Thymus (tissue), 11 donors: ENCODE data around the gene WBP2NL. TPM values are rescaled to one million over a fixed set of nuclear protein-coding genes. Genes with fewer than 3 reads are reported as not detected.
"Not testable (repeated sequence)": the region's sequence is repeated elsewhere in the genome, so short reads cannot be mapped to it uniquely, and the experiment has no call there.

Source experiments
- DNase-seq, 9 donors: peaks; one replicate each; pipeline ENCODE4 v3.0.0-alpha.2; 2013; ENCODE audit warnings: low spot score in 9 of 9, low read depth in 6 of 9, missing footprints in 1 of 9
- H3K27ac ChIP-seq, 2 donors: one replicate each; pipeline ENCODE4 v1.5.1; 2013; ENCODE audit warnings: control low read depth in 1 of 2, low read depth in 1 of 2, low read length in 1 of 2, mild to moderate bottlenecking in 1 of 2, moderate library complexity in 1 of 2
- H3K27me3 ChIP-seq, 2 donors: one replicate each; pipeline ENCODE4 v1.5.1; 2013; ENCODE audit warnings: low read length in 1 of 2; ENCODE audit not compliant: control insufficient read depth in 2 of 2, insufficient read depth in 1 of 2
- H3K36me3 ChIP-seq, 2 donors: one replicate each; pipeline ENCODE4 v1.5.1; 2013; ENCODE audit warnings: low read length in 1 of 2, mild to moderate bottlenecking in 1 of 2, moderate library complexity in 1 of 2; ENCODE audit not compliant: control insufficient read depth in 2 of 2, insufficient read depth in 2 of 2
- H3K4me1 ChIP-seq, 2 donors: one replicate each; pipeline ENCODE4 v1.5.1; 2013; ENCODE audit warnings: low read length in 2 of 2; ENCODE audit not compliant: control insufficient read depth in 2 of 2, insufficient read depth in 2 of 2
- H3K4me3 ChIP-seq, 2 donors: one replicate each; pipeline ENCODE4 v1.5.1; 2013; ENCODE audit warnings: low read length in 2 of 2, control low read depth in 1 of 2, mild to moderate bottlenecking in 1 of 2
- H3K9me3 ChIP-seq, 2 donors: one replicate each; pipeline ENCODE4 v1.5.1; 2013; ENCODE audit warnings: low read length in 1 of 2, mild to moderate bottlenecking in 1 of 2; ENCODE audit not compliant: control insufficient read depth in 2 of 2, insufficient read depth in 1 of 2
- WGBS: extraction: QIAGEN DNeasy Blood & Tissue Kit; methylation state at CpG from one replicate; pipeline ENCODE4 v1.1.7; 2013; 5-methylcytosine and 5-hydroxymethylcytosine counted together
- polyA plus RNA-seq: library from polyadenylated mRNA; stranded (reverse); fragments of 200-250 nt; gene quantifications from one replicate; pipeline ENCODE4 v1.2.3, GENCODE V29; 2013
- total RNA-seq: library from RNA; stranded (reverse); fragments of 120-200 nt; gene quantifications from one replicate; pipeline ENCODE4 v1.2.4, GENCODE V29; 2013
- donor health status: healthy.

WBP2NL gene
- total and polyA plus RNA-seq, 2 donors = 0.66 to 2.2 TPM

DNA sequence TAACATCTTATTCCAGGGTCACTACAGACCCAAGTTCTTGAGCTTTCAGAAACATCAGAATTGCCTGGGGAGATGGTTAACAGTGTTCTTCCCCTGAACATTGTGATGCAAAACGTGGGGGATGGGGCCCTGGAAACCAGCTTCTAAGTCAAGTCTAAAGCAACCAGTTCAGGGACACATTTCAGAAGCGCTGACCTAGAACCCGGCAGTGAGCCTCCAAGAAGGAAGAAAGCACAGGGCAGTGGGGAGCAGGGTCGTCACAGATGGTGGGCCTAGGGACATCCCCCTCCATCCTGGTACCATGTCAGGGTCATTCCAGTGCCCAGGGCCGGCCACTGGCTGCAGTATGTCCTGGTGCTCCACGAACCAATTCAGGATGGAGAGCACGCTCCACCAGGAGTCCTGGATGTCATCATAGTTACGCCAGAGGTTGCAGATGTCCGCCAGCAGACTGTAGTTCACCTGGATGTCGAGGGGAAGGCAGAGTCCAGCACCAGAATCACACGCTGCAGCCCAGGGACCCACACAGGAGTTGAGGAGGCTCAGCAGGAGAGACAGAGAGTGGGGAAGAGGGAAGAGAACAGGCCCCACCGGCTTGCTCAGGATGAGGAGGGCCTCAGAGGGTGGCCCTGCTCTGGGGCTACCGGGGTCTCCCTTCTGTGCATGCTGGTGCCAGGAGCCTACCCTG lies 67.0 kb downstream of the WBP2NL start:
- H3K27ac ChIP-seq = no peak overlapping the region
- H3K27me3 ChIP-seq = no peaks in the 10 kb centered on the region
- no peaks in the 10 kb centered on the region for H3K9me3 ChIP-seq
- DNase-seq = no peak
- 95% methylated on average over 13 of the region's 13 CpGs for WGBS
- H3K4me3 ChIP-seq = no peak overlapping the region
- H3K36me3 ChIP-seq = peaks cover 16 to 37% of the 10 kb centered on the region in 2 donors
- H3K4me1 ChIP-seq = peaks cover 0 to 9% of the 10 kb centered on the region in 2 donors

DNA sequence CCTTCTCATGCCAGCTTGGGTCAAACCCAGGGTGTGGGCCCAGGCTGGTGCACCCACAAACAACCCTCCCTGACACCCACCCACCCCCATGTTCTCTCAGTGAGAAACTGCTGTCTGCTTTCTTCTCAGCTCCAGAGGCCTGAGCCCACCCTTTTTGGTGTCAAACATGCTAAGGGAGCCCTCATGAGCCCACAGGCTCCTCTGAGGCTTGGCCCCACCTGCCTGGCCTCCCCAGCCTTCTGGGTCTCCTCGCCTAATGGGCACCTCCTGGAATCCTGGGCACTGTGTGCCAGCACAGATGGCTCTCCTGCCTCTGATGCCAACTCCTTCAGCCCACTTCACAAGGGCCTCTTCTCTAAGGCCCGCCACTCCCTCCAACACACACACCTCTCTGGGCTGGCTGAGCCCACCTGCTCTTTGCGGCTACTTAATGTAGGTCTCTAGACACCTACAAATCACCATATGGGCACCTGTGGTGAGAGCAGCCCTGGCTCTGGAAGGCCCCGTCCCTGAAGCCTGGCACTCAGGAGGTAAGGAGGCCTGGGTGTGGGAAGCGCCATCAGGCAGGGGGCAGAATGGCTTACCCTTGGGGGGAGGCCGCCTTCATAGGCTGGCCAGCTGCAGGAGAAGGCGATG lies 67.7 kb downstream of the WBP2NL start:
- Histone ChIP-seq H3K36me3 (peaks cover 13 to 33% of the 10 kb centered on the region in 2 donors), H3K27me3 (no peaks in the 10 kb centered on the region), H3K27ac (no peak overlapping the region), H3K4me1 (peaks cover 3 to 13% of the 10 kb centered on the region in 2 donors), H3K4me3 (no peak overlapping the region), H3K9me3 (no peaks in the 10 kb centered on the region)
- no peak for DNase-seq
- 98% methylated on average over 7 of the region's 7 CpGs for WGBS

DNA sequence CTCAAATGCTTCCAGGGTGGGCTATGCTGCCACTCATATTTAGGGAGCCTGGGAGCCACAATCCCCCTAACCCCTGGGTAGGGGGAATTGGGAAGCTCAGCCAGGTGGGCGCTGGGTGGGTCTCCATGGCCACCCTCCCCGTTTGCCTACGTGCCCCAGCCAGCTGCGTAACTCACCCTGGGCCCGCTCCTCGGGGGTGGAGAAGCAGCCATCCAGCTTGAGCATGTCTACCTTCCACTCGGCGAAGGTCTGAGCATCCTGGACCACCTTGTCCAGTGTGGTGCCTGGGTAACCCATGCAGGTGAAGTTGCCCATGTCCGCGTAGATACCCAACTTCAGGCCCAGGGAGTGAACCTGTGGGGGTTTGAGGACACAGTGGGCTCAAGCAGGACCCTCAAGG lies 68.3 kb downstream of the WBP2NL start:
- WGBS = 97% methylated on average over 10 of the region's 10 CpGs
- no peak for DNase-seq
- no peaks in the 10 kb centered on the region for H3K27me3 ChIP-seq

DNA sequence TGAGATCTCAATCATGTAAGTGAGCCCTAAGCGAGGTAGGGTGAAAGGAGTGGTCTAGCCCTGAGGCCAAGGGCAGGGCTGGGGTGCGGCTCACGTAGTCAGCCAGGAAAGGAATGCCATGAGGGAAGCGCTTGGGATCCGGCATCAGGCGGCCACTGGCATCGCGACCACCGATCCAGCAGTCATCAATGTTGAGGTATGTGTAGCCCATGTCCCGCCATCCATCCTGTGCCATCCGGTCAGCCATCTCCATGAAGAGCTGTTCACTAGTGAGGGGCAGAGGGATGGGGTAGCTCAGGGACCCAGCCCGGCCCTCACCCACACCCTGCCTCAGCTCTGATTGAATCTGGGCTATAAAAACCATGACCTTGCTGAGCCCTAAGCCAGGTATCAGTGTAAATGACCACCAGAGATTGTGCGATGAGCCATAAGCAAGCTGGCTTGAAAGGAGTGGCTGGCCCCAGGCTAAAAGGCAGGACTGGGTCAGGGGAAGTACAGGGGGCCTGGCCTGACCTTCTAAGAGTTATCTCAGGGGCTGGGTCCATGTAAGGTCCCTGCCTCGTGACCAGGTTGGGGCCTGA lies 69.2 kb downstream of the WBP2NL start:
- peaks cover 13 to 23% of the 10 kb centered on the region in 2 donors for H3K36me3 ChIP-seq
- 98% methylated on average over 14 of the region's 14 CpGs for WGBS
- H3K4me1 ChIP-seq = peaks cover 8 to 19% of the 10 kb centered on the region in 2 donors
- no peak overlapping the region for H3K4me3 ChIP-seq
- no peak for DNase-seq
- no peaks in the 10 kb centered on the region for H3K9me3 ChIP-seq
- no peak overlapping the region for H3K27ac ChIP-seq
- no peaks in the 10 kb centered on the region for H3K27me3 ChIP-seq

More for the DNA sequence above, 68.3 kb downstream of the WBP2NL start:
- H3K27ac ChIP-seq = no peak overlapping the region
- H3K4me3 ChIP-seq = no peak overlapping the region
- no peaks in the 10 kb centered on the region for H3K9me3 ChIP-seq
- peaks cover 13 to 30% of the 10 kb centered on the region in 2 donors for H3K36me3 ChIP-seq
- H3K4me1 ChIP-seq = peaks cover 8 to 19% of the 10 kb centered on the region in 2 donors

DNA sequence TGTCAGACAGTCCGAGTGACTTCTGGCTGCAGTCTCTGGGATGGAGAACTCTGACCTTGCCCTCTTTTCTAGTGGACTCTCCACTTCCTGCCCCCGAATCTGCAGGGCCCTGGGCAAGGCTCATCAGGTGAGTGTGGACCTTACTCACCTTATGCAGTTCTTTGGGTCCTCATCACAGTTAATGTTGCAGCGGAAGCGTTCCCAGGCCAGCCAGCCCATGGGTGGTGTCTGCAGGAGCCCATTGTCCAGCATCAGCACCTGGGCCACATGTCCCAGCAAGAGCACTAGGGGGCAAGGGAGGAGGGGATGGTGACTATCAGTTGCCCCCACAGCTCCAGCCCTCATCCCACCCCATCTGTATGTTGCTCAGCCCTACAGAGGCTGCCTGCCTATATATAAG lies 69.7 kb downstream of the WBP2NL start:
- no peak for DNase-seq
- peaks cover 8 to 19% of the 10 kb centered on the region in 2 donors for H3K4me1 ChIP-seq
- H3K27me3 ChIP-seq = no peaks in the 10 kb centered on the region
- no peak overlapping the region for H3K27ac ChIP-seq
- H3K4me3 ChIP-seq = no peak overlapping the region
- no peaks in the 10 kb centered on the region for H3K9me3 ChIP-seq
- 99% methylated on average over 4 of the region's 4 CpGs for WGBS
- peaks cover 13 to 19% of the 10 kb centered on the region in 2 donors for H3K36me3 ChIP-seq

DNA sequence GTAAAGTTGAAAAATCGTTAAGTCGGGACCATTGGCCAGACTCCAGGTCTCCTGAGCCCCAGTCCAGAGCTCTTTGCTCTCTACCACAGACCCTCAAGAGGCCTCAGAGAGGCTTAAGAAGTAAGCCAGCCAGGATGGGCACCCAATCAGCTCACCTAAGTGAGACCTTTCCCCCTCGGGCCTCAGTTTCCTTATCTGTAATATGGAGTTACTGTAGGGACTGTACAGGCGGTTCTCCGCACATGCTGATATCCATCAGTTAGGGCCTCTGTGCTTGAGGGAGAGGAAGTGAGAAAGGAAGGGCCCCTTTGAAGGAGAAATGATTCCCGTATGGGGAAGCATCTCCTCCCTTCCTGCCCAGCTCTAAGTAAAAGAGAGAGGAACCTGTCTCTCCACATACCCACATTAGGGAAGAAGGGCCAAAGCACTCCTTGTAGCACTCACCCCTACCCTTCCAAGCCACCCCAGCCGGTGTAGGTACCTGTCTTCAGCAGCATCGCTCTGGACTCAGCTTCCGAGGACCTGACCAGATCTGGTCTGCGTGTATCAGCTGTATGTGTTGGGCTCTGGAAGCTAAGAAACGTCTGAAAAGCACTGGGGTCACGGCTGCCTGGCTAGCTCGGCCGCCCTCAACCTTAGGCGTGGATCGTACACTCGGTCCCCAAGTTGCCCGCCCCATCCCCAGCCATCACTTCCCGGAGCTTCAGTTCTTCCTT lies 71.4 kb downstream of the WBP2NL start:
- H3K27me3 ChIP-seq = peaks cover 0 to 8% of the 10 kb centered on the region in 2 donors
- peaks cover 13 to 16% of the 10 kb centered on the region in 2 donors for H3K36me3 ChIP-seq
- peak overlapping the region; percentile 8 to 54 for H3K27ac ChIP-seq
- H3K4me3 ChIP-seq = peak overlapping the region; percentile 56 to 70
- DNase-seq = no peak
- H3K9me3 ChIP-seq = no peaks in the 10 kb centered on the region
- H3K4me1 ChIP-seq = peaks cover 16 to 31% of the 10 kb centered on the region in 2 donors
- 23% methylated on average over 19 of the region's 19 CpGs for WGBS

DNA sequence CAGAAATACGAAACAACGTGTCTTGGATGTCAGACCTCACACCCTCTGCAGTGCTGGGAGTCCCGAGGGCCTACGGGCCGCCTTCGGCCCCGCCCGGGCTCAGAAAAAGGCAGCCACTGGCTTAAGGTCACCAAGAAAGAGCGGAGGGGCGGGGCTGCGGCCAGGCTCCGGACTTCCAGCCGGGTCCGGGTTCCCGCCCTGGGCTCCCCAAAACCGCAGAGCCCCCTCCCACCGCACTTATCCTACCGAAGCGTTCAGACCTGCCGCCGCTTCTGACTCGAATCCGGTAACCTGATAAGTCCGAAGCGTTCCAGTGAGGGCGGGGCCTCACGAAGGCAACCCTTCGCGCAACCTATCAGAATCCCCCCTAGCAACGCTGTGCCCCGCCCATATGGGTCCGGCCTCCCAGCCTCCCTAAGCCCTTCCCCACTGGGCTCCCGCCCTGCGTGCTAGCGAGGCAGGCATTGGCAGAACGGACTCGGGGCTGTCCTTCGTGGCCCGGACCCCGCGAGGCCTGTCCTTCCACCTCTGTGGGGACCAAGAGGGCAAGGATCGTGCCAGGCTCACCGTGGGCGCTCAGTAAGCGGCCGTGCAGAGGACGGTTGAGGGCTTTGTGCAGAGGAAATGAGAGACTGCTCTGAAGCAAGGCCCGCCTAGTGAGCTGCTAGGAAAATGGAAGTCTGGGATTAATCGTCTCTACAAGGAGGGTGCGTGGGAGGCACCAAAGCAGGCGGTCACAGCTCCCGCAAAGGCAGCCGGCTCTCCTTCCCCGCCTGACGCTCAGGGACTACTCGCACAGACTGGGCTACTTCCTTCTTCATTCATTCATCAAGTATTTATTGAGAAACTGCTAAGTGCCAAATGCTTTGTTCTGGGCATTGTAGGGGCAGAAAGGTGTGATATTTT lies 72.2 kb downstream of the WBP2NL start, which contains the start of gene NAGA:
Gene NAGA, minus strand, starts transcription at position 296 of the 906 bp plus-strand sequence. CDS start 515 bp downstream, outside the sequence.
- H3K4me3 ChIP-seq = peak within 1 kb of the TSS; percentile 56 to 70
- H3K27me3 ChIP-seq = peaks cover 0 to 8% of the 10 kb centered on the region in 2 donors
- H3K4me1 ChIP-seq = peaks cover 16 to 39% of the 10 kb centered on the region in 2 donors
- under 1% methylated on average over 56 of the region's 56 CpGs for WGBS
- peaks cover 7 to 8% of the 10 kb centered on the region in 2 donors for H3K36me3 ChIP-seq
- H3K27ac ChIP-seq = peak within 1 kb of the TSS; percentile 83 to 86
- H3K9me3 ChIP-seq = no peaks in the 10 kb centered on the region
- peak; percentile 79 to 95 (median 86) for DNase-seq

DNA sequence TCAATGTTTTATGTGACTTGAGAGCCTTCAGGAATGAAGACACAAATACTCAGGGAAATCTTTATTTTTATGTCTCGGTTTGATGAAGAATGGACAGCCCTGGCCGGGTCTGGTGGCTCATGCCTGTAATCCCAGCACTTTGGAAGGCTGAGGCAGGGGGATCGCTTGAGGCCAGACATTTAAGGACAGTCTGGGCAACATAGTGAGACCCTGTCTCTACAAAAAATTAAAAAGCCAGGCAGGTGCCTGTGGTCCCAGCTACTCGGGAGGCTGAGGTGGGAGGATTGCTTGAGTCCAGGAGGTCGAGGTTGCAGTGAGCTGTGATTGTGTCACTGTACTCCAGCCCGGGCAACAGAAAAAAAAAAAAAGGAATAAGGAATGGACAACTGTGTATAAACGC lies 72.9 kb downstream of the WBP2NL start:
- WGBS = 90% methylated on average over 7 of the region's 7 CpGs
- not testable (repeated sequence) for H3K36me3 ChIP-seq, DNase-seq, H3K27me3 ChIP-seq, H3K27ac ChIP-seq, H3K9me3 ChIP-seq
- Histone ChIP-seq H3K4me1 (peaks cover 16 to 40% of the 10 kb centered on the region in 2 donors), H3K4me3 (peak overlapping the region in 1 of 2 donors; percentile 56)
